ENCODE data around the gene C2orf69. TPM values are rescaled to one million over a fixed set of nuclear protein-coding genes. Genes with fewer than 3 reads are reported as not detected.

The C2orf69 gene
- total and polyA plus RNA-seq, 2 of the 8 experiments (the other 6 are each of a cell fraction or from before 2014, with no cell fraction given) = 3.9 to 32.0 TPM

DNA sequence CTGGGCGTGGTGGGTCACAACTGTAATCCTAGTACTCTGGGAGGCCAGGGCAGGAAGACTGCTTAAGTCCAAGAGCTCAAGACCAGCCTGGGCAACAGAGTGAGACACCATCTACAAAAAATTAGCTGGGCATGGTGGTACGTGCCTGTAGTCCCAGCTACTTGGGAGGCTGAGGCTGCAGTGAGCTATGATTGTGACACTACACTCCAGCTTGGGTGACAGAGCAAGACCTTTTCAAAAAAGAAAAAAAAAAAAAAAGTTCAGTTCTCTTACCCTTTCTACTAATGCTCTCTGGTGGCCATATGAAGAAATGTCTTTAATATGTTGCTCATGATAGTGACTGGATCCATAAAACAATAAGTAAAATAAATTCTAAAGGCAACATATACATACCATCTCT, 29.3 kb downstream of the C2orf69 start (continued):
- TF ChIP-seq, protein P1, sequence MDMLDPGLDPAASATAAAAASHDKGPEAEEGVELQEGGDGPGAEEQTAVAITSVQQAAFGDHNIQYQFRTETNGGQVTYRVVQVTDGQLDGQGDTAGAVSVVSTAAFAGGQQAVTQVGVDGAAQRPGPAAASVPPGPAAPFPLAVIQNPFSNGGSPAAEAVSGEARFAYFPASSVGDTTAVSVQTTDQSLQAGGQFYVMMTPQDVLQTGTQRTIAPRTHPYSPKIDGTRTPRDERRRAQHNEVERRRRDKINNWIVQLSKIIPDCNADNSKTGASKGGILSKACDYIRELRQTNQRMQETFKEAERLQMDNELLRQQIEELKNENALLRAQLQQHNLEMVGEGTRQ (IDR thresholded peaks at IDR 0.05; ENCODE audit: low read length) = no peak
- TF ChIP-seq POLR2AphosphoS5 (IDR thresholded peaks at IDR 0.05; ENCODE audit: low read depth, low read length) (no peak), SRF (IDR thresholded peaks at IDR 0.05; ENCODE audit: low read depth, low read length) (no peak), POU5F1 (IDR thresholded peaks at IDR 0.05; ENCODE audit: low read depth, low read length) (no peak)

Measured in H1 (cell line).